MM.1S (cell line): ENCODE measurements around the gene TMEM179.

Experiments used
- DNase-seq: peaks from one replicate; pipeline ENCODE4 v3.0.0-alpha.2; 2015
- H2AFZ ChIP-seq: fragments of 300-600 bp; sonication (generic); 2 replicates; pipeline ENCODE4 v1.6.0; 2016; ENCODE audit warnings: antibody characterized with exemption, low read length
- H3F3A ChIP-seq: fragments of 300-600 bp; sonication (generic); 2 replicates; pipeline ENCODE4 v1.6.1; 2016; ENCODE audit warnings: mild to moderate bottlenecking, antibody characterized with exemption, low read length, moderate library complexity, mixed read lengths; ENCODE audit not compliant: insufficient read depth
- H3K27ac ChIP-seq: fragments of 300-600 bp; sonication (generic); 2 replicates; pipeline ENCODE4 v1.5.1; 2016; ENCODE audit warnings: mild to moderate bottlenecking, low read length
- H3K27me3 ChIP-seq: fragments of 300-600 bp; sonication (generic); replicated peaks from 2 replicates; pipeline ENCODE4 v1.6.0; 2016; ENCODE audit warnings: low read length; ENCODE audit not compliant: insufficient read depth
- H3K36me3 ChIP-seq: fragments of 300-600 bp; sonication (generic); replicated peaks from 2 replicates; pipeline ENCODE4 v1.6.1; 2016; ENCODE audit warnings: mild to moderate bottlenecking, low read length, mixed read lengths; ENCODE audit not compliant: insufficient read depth
- H3K4me1 ChIP-seq: fragments of 300-600 bp; sonication (generic); 2 replicates; pipeline ENCODE4 v1.6.1; 2016; ENCODE audit warnings: low read length, mixed read lengths
- H3K4me2 ChIP-seq: fragments of 300-600 bp; sonication (generic); 2 replicates; pipeline ENCODE4 v1.6.0; 2016; ENCODE audit warnings: low read depth, low read length
- H3K4me3 ChIP-seq: fragments of 300-600 bp; sonication (generic); 2 replicates; pipeline ENCODE4 v1.5.1; 2016; ENCODE audit warnings: low read length, mixed read lengths
- H3K79me2 ChIP-seq: fragments of 300-600 bp; sonication (generic); 2 replicates; pipeline ENCODE4 v1.6.1; 2016; ENCODE audit warnings: mixed run types, low read length, mixed read lengths
- H3K9ac ChIP-seq: fragments of 300-600 bp; sonication (generic); 2 replicates; pipeline ENCODE4 v1.6.1; 2016; ENCODE audit warnings: low read length, mixed read lengths
- H3K9me2 ChIP-seq: fragments of 300-600 bp; sonication (generic); replicated peaks from 2 replicates; pipeline ENCODE4 v1.6.1; 2016; ENCODE audit warnings: mild to moderate bottlenecking, low read length, mixed read lengths; ENCODE audit not compliant: insufficient read depth
- H3K9me3 ChIP-seq: fragments of 300-600 bp; sonication (generic); replicated peaks from 2 replicates; pipeline ENCODE4 v1.6.1; 2016; ENCODE audit warnings: mild to moderate bottlenecking, low read length, mixed read lengths; ENCODE audit not compliant: insufficient read depth
- H4K20me1 ChIP-seq: fragments of 300-600 bp; sonication (generic); 2 replicates; pipeline ENCODE4 v1.6.1; 2016; ENCODE audit warnings: mild to moderate bottlenecking, low read length, moderate library complexity, mixed read lengths; ENCODE audit not compliant: insufficient read depth
- CTCF ChIP-seq: fragments of 300-600 bp; sonication (generic); IDR thresholded peaks from 2 replicates; pipeline ENCODE4 v1.5.1; 2016; ENCODE audit warnings: antibody characterized with exemption, low read length, mixed read lengths
- EZH2 ChIP-seq: fragments of 300-600 bp; sonication (generic); optimal IDR thresholded peaks from 2 replicates; pipeline ENCODE3; 2017; ENCODE audit warnings: low read depth, mild to moderate bottlenecking, antibody characterized with exemption, low read length, mixed read lengths
- EZH2phosphoT487 ChIP-seq: fragments of 300-600 bp; sonication (generic); IDR thresholded peaks from 2 replicates; pipeline ENCODE4 v1.6.1; 2018; ENCODE audit warnings: antibody characterized with exemption, low read length

The TMEM179 gene

GRCh38 chr14:104541905-104542465 is 62.6 kb downstream of the TMEM179 start:
- Histone ChIP-seq H2AFZ (no peak overlapping the region), H3K4me3 (no peak overlapping the region), H3K79me2 (no peaks in the 10 kb centered on the region), H3K9me3 (no peaks in the 10 kb centered on the region), H4K20me1 (no peaks in the 10 kb centered on the region), H3K27ac (no peak overlapping the region), H3K9me2 (no peaks in the 10 kb centered on the region), H3K36me3 (no peaks in the 10 kb centered on the region), H3K4me2 (no peak overlapping the region), H3F3A (no peaks in the 10 kb centered on the region), H3K27me3 (peaks cover 59% of the 10 kb centered on the region), H3K9ac (no peak overlapping the region), H3K4me1 (no peaks in the 10 kb centered on the region)
- TF ChIP-seq EZH2phosphoT487 (no peak), CTCF (no peak), EZH2 (no peak)
- no peak for DNase-seq
